ENCODE data around the gene CCDC200.
"Not testable (repeated sequence)": the region's sequence is repeated elsewhere in the genome, so short reads cannot be mapped to it uniquely, and the experiment has no call there.

CCDC200 gene

GRCh38 chr17:43228020-43228782, at the start of gene CCDC200:
Gene CCDC200 (minus strand): TSS chr17:43228623. CDS start chr17:43228554, 69 bp downstream.
- DNase-seq (ENCODE audit: low read depth): not testable (repeated sequence)

- not testable (repeated sequence) for DNase-seq (ENCODE audit: low read depth)
Observed at GRCh38 chr17:43272914-43273313, 44.5 kb upstream of the CCDC200 start.

- not testable (repeated sequence) for DNase-seq (ENCODE audit: low read depth)
Observed at GRCh38 chr17:43272483-43272882, 44.1 kb upstream of the CCDC200 start.

- not testable (repeated sequence) for DNase-seq (ENCODE audit: low read depth)
Observed at GRCh38 chr17:43270552-43271504, 42.4 kb upstream of the CCDC200 start.

- not testable (repeated sequence) for DNase-seq (ENCODE audit: low read depth)
Observed at GRCh38 chr17:43246456-43246855, 18.0 kb upstream of the CCDC200 start.

GRCh38 chr17:43240596-43241352, 12.4 kb upstream of the CCDC200 start:
- not testable (repeated sequence) for DNase-seq (ENCODE audit: low read depth)

GRCh38 chr17:43239597-43239996, 11.2 kb upstream of the CCDC200 start:
- not testable (repeated sequence) for DNase-seq (ENCODE audit: low read depth)

- not testable (repeated sequence) for DNase-seq (ENCODE audit: low read depth)
Observed at GRCh38 chr17:43233877-43234276, 5.5 kb upstream of the CCDC200 start, which contains the start of gene RNU2-1. Gene RNU2-1 (minus strand): TSS chr17:43233977.

- DNase-seq (ENCODE audit: low read depth): not testable (repeated sequence)
Observed at GRCh38 chr17:43233263-43233662, 4.8 kb upstream of the CCDC200 start.

GRCh38 chr17:43232021-43232699, 3.7 kb upstream of the CCDC200 start:
- DNase-seq (ENCODE audit: low read depth): not testable (repeated sequence)

GRCh38 chr17:43231205-43232020, 3.0 kb upstream of the CCDC200 start:
- not testable (repeated sequence) for DNase-seq (ENCODE audit: low read depth)

- no peak for DNase-seq (ENCODE audit: low read depth)
Observed at GRCh38 chr17:43226393-43226792, 2.0 kb downstream of the CCDC200 start.

GRCh38 chr17:43224146-43224705, 4.2 kb downstream of the CCDC200 start:
- no peak for DNase-seq (ENCODE audit: low read depth)

- no peak for DNase-seq (ENCODE audit: low read depth)
Observed at GRCh38 chr17:43220511-43221125, 7.8 kb downstream of the CCDC200 start.

- DNase-seq (ENCODE audit: low read depth): no peak
Observed at GRCh38 chr17:43219746-43220380, 8.6 kb downstream of the CCDC200 start.

GRCh38 chr17:43219001-43219400, 9.4 kb downstream of the CCDC200 start:
- DNase-seq (ENCODE audit: low read depth): no peak

GRCh38 chr17:43217614-43218087, 10.8 kb downstream of the CCDC200 start:
- no peak for DNase-seq (ENCODE audit: low read depth)

- DNase-seq (ENCODE audit: low read depth): no peak
Observed at GRCh38 chr17:43216762-43217613, 11.4 kb downstream of the CCDC200 start.
